ENCODE results near the gene CDH5.
"Not testable (repeated sequence)": the region's sequence is repeated elsewhere in the genome, so short reads cannot be mapped to it uniquely, and the experiment has no call there.

The CDH5 gene, protein sequence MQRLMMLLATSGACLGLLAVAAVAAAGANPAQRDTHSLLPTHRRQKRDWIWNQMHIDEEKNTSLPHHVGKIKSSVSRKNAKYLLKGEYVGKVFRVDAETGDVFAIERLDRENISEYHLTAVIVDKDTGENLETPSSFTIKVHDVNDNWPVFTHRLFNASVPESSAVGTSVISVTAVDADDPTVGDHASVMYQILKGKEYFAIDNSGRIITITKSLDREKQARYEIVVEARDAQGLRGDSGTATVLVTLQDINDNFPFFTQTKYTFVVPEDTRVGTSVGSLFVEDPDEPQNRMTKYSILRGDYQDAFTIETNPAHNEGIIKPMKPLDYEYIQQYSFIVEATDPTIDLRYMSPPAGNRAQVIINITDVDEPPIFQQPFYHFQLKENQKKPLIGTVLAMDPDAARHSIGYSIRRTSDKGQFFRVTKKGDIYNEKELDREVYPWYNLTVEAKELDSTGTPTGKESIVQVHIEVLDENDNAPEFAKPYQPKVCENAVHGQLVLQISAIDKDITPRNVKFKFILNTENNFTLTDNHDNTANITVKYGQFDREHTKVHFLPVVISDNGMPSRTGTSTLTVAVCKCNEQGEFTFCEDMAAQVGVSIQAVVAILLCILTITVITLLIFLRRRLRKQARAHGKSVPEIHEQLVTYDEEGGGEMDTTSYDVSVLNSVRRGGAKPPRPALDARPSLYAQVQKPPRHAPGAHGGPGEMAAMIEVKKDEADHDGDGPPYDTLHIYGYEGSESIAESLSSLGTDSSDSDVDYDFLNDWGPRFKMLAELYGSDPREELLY

DNA sequence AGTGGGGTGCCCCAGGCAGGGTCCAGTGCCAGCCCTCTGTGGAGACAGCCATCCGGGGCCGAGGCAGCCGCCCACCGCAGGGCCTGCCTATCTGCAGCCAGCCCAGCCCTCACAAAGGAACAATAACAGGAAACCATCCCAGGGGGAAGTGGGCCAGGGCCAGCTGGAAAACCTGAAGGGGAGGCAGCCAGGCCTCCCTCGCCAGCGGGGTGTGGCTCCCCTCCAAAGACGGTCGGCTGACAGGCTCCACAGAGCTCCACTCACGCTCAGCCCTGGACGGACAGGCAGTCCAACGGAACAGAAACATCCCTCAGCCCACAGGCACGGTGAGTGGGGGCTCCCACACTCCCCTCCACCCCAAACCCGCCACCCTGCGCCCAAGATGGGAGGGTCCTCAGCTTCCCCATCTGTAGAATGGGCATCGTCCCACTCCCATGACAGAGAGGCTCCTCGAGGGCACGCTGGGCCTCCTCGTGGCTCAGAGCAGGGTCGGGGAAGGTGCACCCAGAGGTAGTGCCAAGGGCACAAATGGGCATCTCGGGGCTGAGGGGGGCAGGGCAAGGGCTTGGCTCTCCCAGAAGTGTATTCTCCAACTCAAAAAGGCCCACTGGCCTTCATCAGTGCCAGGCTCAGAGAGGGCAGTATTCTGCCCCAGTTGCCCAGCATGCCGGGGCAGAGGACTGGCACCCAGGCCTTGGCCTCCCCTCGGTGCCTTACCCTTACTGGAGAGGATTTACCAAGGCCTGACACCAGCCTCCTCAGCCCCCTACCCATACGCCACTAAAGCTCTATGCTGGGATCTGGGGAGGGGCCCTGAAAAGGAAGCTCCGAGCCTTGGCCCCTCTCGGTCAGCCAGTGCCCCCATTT is at the start of gene CDH5:
Gene CDH5 (plus strand): TSS at position 259 of the 867 bp plus-strand sequence. CDS start 12,647 bp downstream, outside the sequence.
- no peak for DNase-seq (ENCODE audit: low read depth in 2 of 2)

DNA sequence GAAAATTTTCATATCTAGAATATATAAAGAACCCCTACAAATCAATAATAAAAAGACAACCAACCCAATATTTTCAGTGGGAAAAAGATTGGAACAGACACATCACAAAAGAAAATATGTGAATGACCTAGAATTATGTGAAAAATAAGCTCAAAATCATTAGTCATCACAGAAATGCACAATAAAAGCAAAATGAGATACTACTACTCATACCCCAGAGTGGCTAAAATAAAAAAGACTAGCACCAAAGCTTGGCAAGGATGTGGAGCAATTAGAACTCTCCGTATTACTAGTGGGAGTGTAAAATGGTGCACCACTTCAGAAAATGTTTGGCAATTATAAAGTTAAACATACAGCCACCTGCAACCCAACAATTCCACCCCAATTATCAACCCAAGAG is 48.0 kb upstream of the CDH5 start:
- no peak for DNase-seq (ENCODE audit: low read depth in 2 of 2)

DNA sequence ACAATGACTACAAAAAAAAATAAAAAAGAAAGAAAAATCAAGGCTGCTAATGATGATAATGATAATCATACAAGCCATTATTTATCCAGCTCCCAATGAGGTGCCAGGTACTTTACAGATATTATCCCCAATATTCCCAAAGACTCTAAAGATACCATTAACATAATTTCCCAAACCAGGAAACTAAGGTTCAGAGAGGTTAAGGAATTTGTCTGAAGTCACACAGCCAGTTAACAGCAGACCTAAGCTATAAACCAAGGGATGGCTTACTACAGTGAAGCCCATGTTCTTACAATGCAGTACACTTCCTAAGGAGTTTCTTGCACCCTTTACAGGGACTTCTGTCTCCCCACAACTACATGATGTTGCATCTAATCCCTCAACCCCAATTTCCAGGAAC is 45.7 kb upstream of the CDH5 start:
- no peak for DNase-seq (ENCODE audit: low read depth in 2 of 2)

DNA sequence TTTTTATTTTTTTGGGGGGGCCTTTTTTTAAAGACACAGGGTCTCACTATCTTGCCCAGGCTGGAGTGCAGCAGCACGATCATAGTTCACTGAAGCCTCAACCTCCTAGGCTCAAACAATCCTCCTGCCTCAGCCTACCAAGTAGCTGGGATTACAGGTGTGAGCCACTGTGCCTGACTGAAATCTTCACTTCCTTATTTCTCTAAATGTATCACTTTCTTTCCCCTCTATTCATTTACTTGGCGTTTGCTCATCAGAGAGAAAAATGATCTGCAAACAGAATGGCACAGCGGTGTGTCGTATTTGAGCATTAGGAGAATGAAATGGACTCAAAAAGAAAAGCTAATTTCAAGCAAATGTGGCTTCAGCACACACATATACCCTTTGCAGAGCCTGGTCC is 44.3 kb upstream of the CDH5 start:
- DNase-seq (ENCODE audit: low read depth in 2 of 2) = no peak

DNA sequence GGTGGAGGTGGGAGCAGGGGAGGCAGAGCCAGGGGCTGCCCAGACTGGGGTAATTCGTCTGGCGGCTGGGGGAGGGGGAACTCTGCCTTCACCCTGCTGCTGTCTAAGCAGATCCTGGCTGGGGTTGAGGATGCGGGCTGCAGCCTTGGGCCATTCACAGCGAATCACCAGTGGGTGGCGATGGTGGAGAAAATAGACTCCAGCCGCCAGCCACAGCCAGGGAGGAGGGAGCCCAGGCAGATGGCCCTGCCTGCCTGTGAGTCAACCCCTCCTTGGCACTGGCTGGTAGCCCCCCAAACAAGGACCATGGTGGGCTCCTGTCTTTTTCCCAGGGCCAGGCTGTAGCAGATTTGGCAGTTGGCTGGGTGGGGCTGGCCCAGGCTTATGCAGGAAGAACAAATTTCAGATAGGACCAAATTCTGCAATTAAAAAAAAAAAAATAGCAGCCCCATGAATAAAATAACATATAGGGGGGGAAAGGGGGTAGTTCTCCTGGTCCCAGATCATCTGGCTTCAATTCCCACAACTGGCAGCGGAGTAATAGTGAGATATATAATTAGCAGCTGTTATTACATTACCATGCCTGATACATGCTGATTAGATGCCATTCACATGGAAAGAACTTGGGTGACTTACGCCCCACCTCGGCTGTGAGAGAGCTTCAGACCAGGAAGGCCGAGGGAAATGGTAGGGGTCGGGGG is 41.5 kb upstream of the CDH5 start:
- no peak for DNase-seq (ENCODE audit: low read depth in 2 of 2)

DNA sequence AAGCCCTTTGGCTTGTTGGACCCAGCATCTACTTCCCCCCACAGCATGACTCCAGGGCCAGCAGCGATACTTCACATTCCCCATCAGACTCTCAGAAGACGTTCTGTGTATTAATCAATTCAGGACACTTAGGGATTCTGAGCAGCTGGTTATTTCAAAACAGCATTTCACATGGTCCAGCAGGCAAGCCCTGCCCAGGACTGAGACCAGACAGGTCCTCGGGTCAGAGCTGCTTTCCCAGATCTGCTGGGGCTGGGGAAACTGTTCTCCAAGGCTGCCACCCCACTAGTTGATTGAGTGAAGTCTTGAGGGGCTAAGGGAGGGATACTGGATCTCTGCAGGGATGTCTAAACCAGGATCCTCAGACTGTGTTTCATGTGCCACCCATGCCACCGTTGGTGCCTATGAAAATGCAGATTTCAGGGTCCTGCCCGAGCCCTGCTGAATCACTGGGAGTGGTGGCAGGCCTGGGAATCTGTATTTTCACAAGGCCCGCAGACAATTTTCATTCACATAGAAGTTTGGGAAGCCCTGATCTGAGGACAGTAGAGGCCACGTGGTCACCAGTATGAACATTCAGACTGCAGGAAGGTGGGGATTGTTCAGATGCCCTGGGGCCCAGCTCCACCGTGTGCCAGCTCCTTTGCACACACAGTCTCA is 40.6 kb upstream of the CDH5 start:
- no peak for DNase-seq (ENCODE audit: low read depth in 2 of 2)

DNA sequence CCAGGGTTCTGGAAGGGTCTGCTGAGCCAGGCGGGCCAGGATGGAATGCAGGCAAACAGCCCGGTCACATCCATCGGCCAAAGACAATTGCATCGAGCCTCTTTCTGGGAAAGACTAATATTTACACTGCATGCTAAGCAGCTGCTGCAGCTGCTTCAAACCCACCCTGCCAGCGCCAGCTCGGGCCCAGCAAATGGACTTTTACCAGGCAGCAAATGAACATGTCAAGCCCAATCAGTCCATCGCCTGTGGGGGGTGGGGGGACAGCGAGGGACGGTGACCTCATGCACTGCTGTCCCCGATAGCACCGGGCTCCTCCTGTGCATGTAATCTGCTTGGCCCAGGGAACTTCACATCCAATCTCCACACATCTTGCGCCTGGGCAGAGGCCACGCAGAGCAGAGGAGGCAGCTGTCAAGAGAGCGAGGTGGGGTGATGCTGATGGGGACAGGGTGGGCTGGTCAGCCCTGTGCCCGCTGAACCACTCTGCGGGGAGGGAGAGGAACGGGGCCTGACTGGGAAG is 39.4 kb upstream of the CDH5 start:
- no peak for DNase-seq (ENCODE audit: low read depth in 2 of 2)

DNA sequence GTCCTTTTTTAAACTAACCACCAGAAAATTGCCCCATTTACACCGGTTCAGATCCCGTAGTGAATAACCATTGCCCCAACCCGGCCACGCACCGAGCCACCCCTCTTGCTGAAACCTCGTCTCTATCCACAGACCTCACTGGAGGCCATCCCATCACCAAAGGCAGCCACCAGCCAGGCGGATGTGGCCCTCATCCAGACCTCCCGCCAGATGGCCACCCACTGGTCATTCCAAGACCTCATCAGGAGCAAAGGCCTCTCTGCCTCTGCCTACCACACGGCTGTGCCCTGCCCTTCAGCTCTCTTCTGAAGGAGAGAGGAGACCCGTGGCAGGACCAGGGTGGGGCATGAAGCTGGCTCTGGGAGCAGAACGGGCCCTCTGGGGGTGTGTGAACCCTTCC is 38.2 kb upstream of the CDH5 start:
- no peak for DNase-seq (ENCODE audit: low read depth in 2 of 2)

DNA sequence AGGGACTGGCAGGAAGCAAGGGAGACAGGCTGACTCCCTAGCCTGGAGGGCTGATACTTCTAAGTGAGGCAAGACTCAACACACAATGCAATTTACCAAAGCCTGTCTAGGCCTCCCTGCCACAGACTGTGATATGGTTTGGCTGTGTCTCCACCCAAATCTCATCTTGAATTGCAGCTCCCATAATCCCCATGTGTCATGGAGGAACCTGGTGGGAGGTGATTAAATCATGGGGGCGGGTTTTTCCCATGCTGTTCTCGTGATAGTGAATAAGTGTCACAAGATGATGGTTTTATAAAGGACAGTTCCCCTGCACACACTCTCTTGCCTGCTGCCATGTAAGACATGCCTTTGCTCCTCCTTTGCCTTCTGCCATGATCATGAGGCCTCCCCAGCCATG is 35.0 kb upstream of the CDH5 start:
- DNase-seq (ENCODE audit: low read depth in 2 of 2) = not testable (repeated sequence)

DNA sequence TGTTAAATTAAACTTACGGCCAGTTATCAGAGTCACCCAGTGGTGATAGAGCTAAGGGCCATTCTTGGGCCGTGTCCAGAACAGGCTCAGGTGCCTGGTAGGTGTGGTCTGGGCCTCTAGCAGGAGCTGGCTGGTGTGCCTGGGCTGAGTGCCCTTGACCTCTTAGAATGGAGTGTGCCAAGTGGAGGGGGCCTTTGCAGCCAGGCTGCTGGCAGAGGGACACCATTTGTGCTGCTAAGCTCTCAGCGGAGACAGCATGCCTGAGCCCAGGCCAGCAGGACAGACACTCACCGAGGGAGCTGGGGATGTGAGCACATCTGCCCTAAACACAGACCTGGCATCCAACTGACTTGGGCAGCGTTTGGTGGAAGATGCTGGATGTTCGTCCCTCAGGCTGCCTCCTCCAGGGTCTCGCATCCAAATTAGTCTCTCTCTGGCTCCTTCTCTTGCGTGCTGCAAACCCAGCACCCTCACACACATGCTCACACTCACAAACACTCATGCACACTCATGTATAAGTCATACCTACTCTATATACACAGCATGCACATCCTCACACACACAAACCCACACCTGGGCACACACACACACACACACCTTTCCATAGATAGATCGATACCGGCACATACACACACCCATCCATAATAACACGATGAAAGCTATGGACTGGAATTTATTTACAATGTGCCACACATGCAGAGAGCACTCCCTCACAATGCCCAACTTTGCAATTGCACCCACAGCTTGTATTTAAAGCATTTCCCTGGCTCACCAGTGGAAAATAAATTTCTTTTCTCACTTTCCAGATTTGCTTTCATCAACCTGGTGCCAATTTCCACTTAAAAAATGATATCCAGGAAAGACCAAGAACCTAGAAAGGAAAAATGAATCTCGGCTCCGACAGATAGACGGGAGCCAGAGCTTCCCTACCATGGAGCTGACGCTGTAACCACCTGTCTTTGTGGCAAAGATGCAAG is 33.6 kb upstream of the CDH5 start:
- no peak for DNase-seq (ENCODE audit: low read depth in 2 of 2)

DNA sequence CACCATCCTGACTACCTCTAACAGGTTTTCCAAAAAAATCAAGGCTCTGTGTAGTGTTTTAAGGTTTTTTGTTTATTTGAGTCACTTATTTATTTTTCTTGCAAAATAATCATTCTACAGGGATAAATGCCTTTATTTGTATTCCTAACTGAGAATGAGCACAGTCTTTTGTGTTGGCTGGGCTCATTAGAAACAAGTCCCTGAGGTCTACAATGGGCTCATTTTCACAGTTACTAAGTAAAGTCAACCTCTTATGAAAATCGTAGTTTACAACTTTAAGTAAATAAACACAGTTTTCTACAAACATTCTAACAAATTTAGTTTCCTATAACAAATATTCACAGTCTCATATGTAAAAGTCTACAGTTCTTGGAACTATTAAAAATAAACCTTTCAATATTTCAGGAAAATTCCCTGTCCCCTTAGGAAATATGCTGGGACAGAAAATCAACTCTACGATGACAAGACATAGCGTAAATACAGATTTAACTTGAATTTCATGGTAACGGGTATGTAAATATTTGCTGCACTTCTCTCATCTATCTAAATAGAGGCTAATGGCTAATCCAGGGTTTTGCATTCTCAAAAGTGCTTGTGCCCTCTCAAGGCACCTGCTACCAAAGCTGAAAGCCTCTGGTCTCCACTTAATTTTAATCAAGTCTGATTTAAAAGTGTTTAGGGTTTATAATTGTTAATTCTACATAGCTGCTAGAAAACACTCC is 31.5 kb upstream of the CDH5 start:
- DNase-seq (ENCODE audit: low read depth in 2 of 2) = no peak

DNA sequence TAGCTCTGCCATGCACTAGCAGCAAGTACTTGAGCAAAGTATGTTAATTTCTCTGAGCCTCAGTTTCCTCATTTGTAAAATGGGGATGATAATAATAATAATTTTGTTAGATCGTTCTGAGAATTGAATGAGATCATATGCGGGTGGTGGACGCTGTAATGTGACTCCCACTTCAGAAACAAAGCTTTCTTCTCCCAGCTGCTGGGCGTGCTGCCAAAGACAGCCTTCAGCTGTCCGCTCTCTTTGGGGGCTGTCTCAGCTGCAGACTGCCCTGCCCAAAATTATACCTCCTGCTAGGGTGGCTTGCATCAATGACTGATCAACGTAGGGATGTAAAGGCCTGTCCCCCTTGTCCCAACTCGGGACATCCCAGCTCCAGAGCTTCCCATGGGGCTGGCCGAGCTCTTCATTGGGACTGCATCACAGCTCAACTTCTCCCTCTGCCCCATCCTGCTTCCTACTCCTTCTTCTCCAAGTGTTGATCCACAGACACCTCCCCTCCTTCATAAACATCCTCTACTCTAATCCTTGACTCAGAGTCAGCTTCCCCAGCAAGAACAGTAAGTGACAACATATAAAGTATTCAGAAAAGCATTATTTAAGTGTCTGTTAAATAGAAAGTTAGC is 30.7 kb upstream of the CDH5 start:
- DNase-seq (ENCODE audit: low read depth in 2 of 2) = no peak

DNA sequence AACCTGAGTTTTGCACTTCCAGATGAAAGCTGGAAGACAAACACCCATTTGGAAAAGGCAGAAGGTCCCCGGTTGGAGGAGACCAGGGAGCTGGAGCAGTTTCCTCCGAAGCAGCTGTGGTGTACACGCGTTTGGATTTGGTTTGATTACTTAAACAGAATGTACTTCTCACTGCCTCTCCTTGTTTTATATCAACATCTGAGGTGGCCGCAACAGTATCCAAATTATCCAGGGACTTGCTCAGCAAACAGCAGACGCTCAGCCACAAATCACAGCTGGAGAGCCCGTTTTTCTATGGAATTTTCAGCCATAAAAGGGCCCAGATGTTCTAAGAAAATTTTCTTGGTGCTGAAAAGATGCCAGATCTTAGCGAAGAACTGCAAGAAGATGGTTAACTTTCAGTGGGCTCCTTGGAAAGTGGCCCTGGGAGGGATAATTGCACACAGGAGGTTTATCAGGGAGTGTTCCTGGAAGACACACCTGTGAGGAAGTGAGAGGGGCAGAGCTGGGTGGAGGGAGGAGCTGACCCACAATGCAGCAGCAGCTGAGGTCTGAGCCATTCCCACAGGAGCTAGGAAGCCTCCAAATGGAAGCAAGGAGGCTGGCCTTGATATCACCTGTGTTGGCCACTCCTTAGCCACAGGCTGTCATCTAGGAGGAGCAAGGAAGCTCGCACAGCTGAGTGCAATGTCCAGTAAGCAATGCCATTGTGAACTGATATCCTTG is 28.9 kb upstream of the CDH5 start:
- no peak for DNase-seq (ENCODE audit: low read depth in 2 of 2)

DNA sequence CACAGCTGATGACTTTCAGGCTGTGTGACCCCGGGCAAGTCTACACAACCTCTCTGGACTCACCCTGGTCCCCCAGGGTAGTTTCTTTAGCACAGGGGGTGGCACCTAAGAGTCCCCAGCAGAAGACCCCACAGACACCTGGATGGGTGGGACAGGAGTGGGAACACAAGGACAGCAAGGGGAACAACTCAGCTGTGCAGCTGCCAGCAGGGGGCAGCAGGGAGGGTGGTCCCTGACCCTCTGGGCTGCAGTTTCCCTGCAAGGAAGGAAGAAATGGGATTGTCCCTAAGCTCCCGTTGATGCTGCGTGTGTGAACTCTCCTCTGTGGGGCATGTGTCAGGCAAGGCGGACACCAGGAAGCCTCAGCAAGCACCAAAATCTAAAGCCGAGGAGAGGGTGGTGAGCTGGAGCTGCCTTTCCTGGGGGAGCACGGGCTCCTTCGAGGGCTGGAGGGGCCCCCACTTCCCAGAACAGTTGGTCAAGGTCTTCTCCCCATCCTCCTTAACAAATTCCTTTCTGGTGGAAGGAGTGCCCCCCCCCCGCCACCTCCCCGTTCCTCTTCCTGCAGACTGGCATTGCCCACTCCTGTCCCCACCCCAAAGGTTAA is 24.1 kb upstream of the CDH5 start:
- peak in 1 of 2 donors; percentile 21 for DNase-seq (ENCODE audit: low read depth in 2 of 2)

DNA sequence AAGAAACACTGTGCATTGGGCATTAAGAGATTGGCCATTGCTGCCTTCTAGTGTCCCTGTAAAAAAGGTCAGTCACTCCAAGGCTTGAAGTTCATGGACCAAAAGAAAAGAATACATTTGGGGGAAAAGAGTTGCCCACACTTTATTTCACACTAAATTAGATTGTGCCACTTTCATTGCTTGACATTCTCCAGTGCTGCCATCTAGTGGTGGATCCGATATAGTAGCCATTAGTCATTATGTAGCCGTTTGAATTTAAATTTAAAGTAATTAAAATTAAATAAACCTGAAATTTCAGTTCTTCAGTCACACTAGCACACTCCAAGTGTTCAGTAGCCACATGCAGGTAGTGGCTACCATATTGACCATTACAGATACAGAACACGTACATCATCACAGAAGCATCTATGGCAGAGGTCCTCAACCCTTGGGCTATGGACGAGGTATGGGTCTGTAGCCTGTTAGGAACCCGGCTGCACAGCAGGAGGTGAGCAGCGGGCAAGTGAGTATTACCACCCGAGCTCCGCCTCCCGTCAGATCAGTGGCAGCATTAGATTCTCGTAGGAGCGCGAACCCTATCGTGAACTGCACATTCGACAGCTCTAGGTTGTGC is 21.9 kb upstream of the CDH5 start:
- DNase-seq (ENCODE audit: low read depth in 2 of 2) = no peak

DNA sequence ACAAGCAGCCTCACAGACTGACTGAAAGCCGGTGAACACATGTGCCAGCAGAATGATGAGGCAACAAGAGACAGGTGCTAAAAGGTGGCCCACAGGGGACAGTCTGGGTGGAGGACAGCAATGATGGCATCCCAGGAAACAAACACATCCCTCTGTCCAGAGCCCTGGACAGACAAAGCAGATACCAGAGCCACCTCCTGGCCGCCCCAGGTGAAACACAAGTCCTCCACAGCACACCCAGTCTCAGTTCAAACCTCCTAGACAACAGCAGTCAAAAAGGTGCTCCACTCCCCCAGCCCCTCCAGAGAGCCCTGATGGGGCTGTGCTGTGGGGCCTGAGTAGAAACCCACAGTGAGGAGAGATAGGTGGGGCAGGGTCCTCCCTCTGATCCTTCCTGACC is 20.3 kb upstream of the CDH5 start:
- DNase-seq (ENCODE audit: low read depth in 2 of 2) = no peak

DNA sequence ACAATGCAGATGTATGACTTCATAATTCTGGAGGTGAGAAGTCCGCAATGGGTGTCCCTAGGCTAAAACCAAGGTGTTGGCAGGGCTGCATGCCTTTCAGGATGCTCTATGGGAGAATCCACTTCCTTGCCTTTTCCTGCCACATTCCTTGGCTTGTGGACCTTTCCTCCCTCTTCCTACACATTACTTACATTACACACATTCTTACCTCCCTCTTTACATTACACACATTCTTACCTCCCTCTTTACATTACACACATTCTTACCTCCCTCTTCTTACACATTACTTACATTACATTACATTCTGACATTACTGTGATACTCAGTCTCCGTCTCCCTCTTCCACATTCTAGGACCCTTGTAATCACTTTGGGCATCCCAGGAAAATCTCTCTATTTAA is 14.2 kb upstream of the CDH5 start:
- DNase-seq (ENCODE audit: low read depth in 2 of 2) = no peak

Data from stimulated activated CD8-positive, alpha-beta memory T cell treated with anti-CD3 and anti-CD28 coated beads, Interleukin-15, amount 100 ng/mL, for 48 hours (primary cell).